ENCODE measurements around the gene INPP5D.

INPP5D gene

GRCh38 chr2:233022561-233022960 is 37.6 kb upstream of the INPP5D start:
- Histone ChIP-seq H3K9me3 (replicated peaks in 1 of 2; ENCODE audit: control insufficient read depth in 2 of 2, insufficient read depth in 1 of 2, low read depth in 1 of 2, low read length in 2 of 2) (no peaks in the 10 kb centered on the region), H3K36me3 (replicated peaks in 1 of 2; ENCODE audit: control insufficient read depth in 2 of 2, insufficient read depth in 2 of 2, low read length in 2 of 2) (no peaks in the 10 kb centered on the region), H2AK5ac (ENCODE audit: low read depth, low read length) (no peak overlapping the region), H3K18ac (ENCODE audit: low read length) (peak overlapping the region; percentile 8), H3K79me1 (ENCODE audit: low read depth, low read length) (no peaks in the 10 kb centered on the region), H4K8ac (ENCODE audit: low read depth, low read length) (no peak overlapping the region), H2BK12ac (ENCODE audit: low read length) (no peak overlapping the region), H2AFZ (ENCODE audit: low read length) (no peak overlapping the region), H3K14ac (ENCODE audit: low read length) (no peak overlapping the region), H3K23ac (ENCODE audit: low read depth, low read length, poor library complexity) (no peak overlapping the region), H2BK5ac (ENCODE audit: low read length) (no peak overlapping the region), H3K4me3 (ENCODE audit: low read length in 2 of 2) (no peak overlapping the region), H3K4ac (ENCODE audit: low read length) (no peak overlapping the region), H3K27me3 (ENCODE audit: control insufficient read depth in 3 of 3, insufficient read depth in 3 of 3, low read depth in 1 of 3, low read length in 3 of 3) (no peaks in the 10 kb centered on the region), H3K4me2 (ENCODE audit: insufficient read depth, low read length, poor library complexity, severe bottlenecking) (no peak overlapping the region), H3K4me1 (ENCODE audit: control insufficient read depth in 2 of 2, insufficient read depth in 1 of 2, low read depth in 1 of 2, low read length in 2 of 2) (no peaks in the 10 kb centered on the region), H3K27ac (replicated peaks; ENCODE audit: low read length) (no peak overlapping the region), H2BK15ac (ENCODE audit: low read length) (no peak overlapping the region), H3K9ac (ENCODE audit: low read depth, low read length, poor library complexity) (no peak overlapping the region), H2BK120ac (ENCODE audit: low read depth, low read length) (no peak overlapping the region), H4K91ac (ENCODE audit: low read depth, low read length, poor library complexity) (no peak overlapping the region)
- DNase-seq (ENCODE audit: low spot score) = no peak
- no CpG with 5 or more reads among the region's 8 CpGs for WGBS, 2 donors (ENCODE audit: extremely low coverage in 2 of 2, insufficient read length in 2 of 2, insufficient replicate concordance in 1 of 2)

DNA sequence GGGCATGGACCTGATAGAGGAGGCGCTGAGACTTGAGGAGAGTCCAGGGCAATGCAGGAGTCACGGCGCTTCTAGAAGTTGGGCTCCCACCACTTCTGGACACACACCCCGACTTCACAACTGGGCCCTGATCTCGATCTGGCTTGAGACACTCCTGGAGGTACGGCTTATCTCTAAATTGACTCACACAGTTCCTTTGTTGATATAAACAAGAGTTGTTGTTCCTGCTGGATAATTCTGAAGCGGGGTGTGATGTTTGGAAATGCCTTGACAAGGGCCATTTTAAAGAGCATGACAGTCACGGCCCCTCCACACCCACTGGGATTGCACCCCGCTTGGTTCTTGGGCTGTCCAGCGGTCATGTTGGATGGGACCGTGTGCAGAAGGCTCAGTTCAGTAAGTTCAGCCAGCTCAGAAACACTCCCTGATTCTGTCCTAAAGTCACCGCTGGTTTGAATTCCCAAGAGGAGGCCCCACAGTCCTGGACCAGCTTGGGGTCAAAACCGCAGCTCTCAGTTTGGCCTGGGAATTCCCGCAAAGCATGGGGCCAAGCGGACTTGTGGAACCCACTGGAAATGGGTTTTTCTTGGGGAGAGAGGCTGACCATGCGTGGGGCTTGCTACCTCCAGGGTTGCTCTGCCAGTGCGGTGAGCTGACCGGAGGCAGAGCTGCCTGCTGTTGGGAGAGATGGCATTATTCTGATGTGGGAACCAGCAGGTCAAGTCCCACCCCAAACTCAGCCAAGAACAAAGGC is 37.0 kb upstream of the INPP5D start:
- Histone ChIP-seq H3K18ac (ENCODE audit: low read length) (peak overlapping the region; percentile 8), H3K23ac (ENCODE audit: low read depth, low read length, poor library complexity) (no peak overlapping the region), H2AK5ac (ENCODE audit: low read depth, low read length) (no peak overlapping the region), H4K8ac (ENCODE audit: low read depth, low read length) (no peak overlapping the region), H2AFZ (ENCODE audit: low read length) (no peak overlapping the region), H2BK15ac (ENCODE audit: low read length) (no peak overlapping the region), H3K14ac (ENCODE audit: low read length) (no peak overlapping the region), H3K4me3 (ENCODE audit: low read length in 2 of 2) (no peak overlapping the region), H3K9me3 (replicated peaks in 1 of 2; ENCODE audit: control insufficient read depth in 2 of 2, insufficient read depth in 1 of 2, low read depth in 1 of 2, low read length in 2 of 2) (no peaks in the 10 kb centered on the region), H2BK120ac (ENCODE audit: low read depth, low read length) (no peak overlapping the region), H3K36me3 (replicated peaks in 1 of 2; ENCODE audit: control insufficient read depth in 2 of 2, insufficient read depth in 2 of 2, low read length in 2 of 2) (no peaks in the 10 kb centered on the region), H2BK12ac (ENCODE audit: low read length) (no peak overlapping the region), H4K91ac (ENCODE audit: low read depth, low read length, poor library complexity) (no peak overlapping the region), H3K9ac (ENCODE audit: low read depth, low read length, poor library complexity) (no peak overlapping the region), H2BK5ac (ENCODE audit: low read length) (no peak overlapping the region), H3K4me2 (ENCODE audit: insufficient read depth, low read length, poor library complexity, severe bottlenecking) (no peak overlapping the region), H3K27ac (replicated peaks; ENCODE audit: low read length) (no peak overlapping the region), H3K4me1 (ENCODE audit: control insufficient read depth in 2 of 2, insufficient read depth in 1 of 2, low read depth in 1 of 2, low read length in 2 of 2) (no peaks in the 10 kb centered on the region), H3K27me3 (ENCODE audit: control insufficient read depth in 3 of 3, insufficient read depth in 3 of 3, low read depth in 1 of 3, low read length in 3 of 3) (no peaks in the 10 kb centered on the region), H3K4ac (ENCODE audit: low read length) (no peak overlapping the region), H3K79me1 (ENCODE audit: low read depth, low read length) (no peaks in the 10 kb centered on the region)
- WGBS, 2 donors (ENCODE audit: extremely low coverage in 2 of 2, insufficient read length in 2 of 2, insufficient replicate concordance in 1 of 2) = no CpG with 5 or more reads among the region's 18 CpGs
- DNase-seq (ENCODE audit: low spot score) = no peak

GRCh38 chr2:233023761-233024410 is 36.3 kb upstream of the INPP5D start:
- no peaks in the 10 kb centered on the region for H3K4me1 ChIP-seq (ENCODE audit: control insufficient read depth in 2 of 2, insufficient read depth in 1 of 2, low read depth in 1 of 2, low read length in 2 of 2)
- H3K18ac ChIP-seq (ENCODE audit: low read length) = no peak overlapping the region
- no peak overlapping the region for H3K4ac ChIP-seq (ENCODE audit: low read length)
- no peak overlapping the region for H2BK120ac ChIP-seq (ENCODE audit: low read depth, low read length)
- H2BK5ac ChIP-seq (ENCODE audit: low read length) = no peak overlapping the region
- H3K27ac ChIP-seq (replicated peaks; ENCODE audit: low read length) = no peak overlapping the region
- H3K14ac ChIP-seq (ENCODE audit: low read length) = no peak overlapping the region
- no peaks in the 10 kb centered on the region for H3K27me3 ChIP-seq (ENCODE audit: control insufficient read depth in 3 of 3, insufficient read depth in 3 of 3, low read depth in 1 of 3, low read length in 3 of 3)
- H2BK15ac ChIP-seq (ENCODE audit: low read length) = peak overlapping the region; percentile 27
- H3K36me3 ChIP-seq (replicated peaks in 1 of 2; ENCODE audit: control insufficient read depth in 2 of 2, insufficient read depth in 2 of 2, low read length in 2 of 2) = no peaks in the 10 kb centered on the region
- no peak overlapping the region for H3K23ac ChIP-seq (ENCODE audit: low read depth, low read length, poor library complexity)
- no peak overlapping the region for H4K8ac ChIP-seq (ENCODE audit: low read depth, low read length)
- H2BK12ac ChIP-seq (ENCODE audit: low read length) = no peak overlapping the region
- H2AK5ac ChIP-seq (ENCODE audit: low read depth, low read length) = peak overlapping the region; percentile 79
- no peak overlapping the region for H3K4me3 ChIP-seq (ENCODE audit: low read length in 2 of 2)
- DNase-seq (ENCODE audit: low spot score) = no peak
- no peaks in the 10 kb centered on the region for H3K79me1 ChIP-seq (ENCODE audit: low read depth, low read length)
- H2AFZ ChIP-seq (ENCODE audit: low read length) = no peak overlapping the region
- H3K4me2 ChIP-seq (ENCODE audit: insufficient read depth, low read length, poor library complexity, severe bottlenecking) = no peak overlapping the region
- no peak overlapping the region for H3K9ac ChIP-seq (ENCODE audit: low read depth, low read length, poor library complexity)
- no peaks in the 10 kb centered on the region for H3K9me3 ChIP-seq (replicated peaks in 1 of 2; ENCODE audit: control insufficient read depth in 2 of 2, insufficient read depth in 1 of 2, low read depth in 1 of 2, low read length in 2 of 2)
- H4K91ac ChIP-seq (ENCODE audit: low read depth, low read length, poor library complexity) = no peak overlapping the region
- WGBS, 2 donors (ENCODE audit: extremely low coverage in 2 of 2, insufficient read length in 2 of 2, insufficient replicate concordance in 1 of 2) = no CpG with 5 or more reads among the region's 14 CpGs

- Histone ChIP-seq H3K27me3 (ENCODE audit: control insufficient read depth in 3 of 3, insufficient read depth in 3 of 3, low read depth in 1 of 3, low read length in 3 of 3) (no peaks in the 10 kb centered on the region), H2BK5ac (ENCODE audit: low read length) (no peak overlapping the region), H2AK5ac (ENCODE audit: low read depth, low read length) (no peak overlapping the region), H3K18ac (ENCODE audit: low read length) (no peak overlapping the region), H4K91ac (ENCODE audit: low read depth, low read length, poor library complexity) (no peak overlapping the region), H3K36me3 (replicated peaks in 1 of 2; ENCODE audit: control insufficient read depth in 2 of 2, insufficient read depth in 2 of 2, low read length in 2 of 2) (no peaks in the 10 kb centered on the region), H3K9ac (ENCODE audit: low read depth, low read length, poor library complexity) (no peak overlapping the region), H4K8ac (ENCODE audit: low read depth, low read length) (no peak overlapping the region), H3K23ac (ENCODE audit: low read depth, low read length, poor library complexity) (no peak overlapping the region), H3K4me1 (ENCODE audit: control insufficient read depth in 2 of 2, insufficient read depth in 1 of 2, low read depth in 1 of 2, low read length in 2 of 2) (no peaks in the 10 kb centered on the region), H3K79me1 (ENCODE audit: low read depth, low read length) (no peaks in the 10 kb centered on the region), H2BK15ac (ENCODE audit: low read length) (no peak overlapping the region), H3K9me3 (replicated peaks in 1 of 2; ENCODE audit: control insufficient read depth in 2 of 2, insufficient read depth in 1 of 2, low read depth in 1 of 2, low read length in 2 of 2) (no peaks in the 10 kb centered on the region), H3K4ac (ENCODE audit: low read length) (no peak overlapping the region), H2BK120ac (ENCODE audit: low read depth, low read length) (no peak overlapping the region), H3K14ac (ENCODE audit: low read length) (no peak overlapping the region), H3K27ac (replicated peaks; ENCODE audit: low read length) (no peak overlapping the region), H2AFZ (ENCODE audit: low read length) (no peak overlapping the region), H3K4me2 (ENCODE audit: insufficient read depth, low read length, poor library complexity, severe bottlenecking) (no peak overlapping the region), H3K4me3 (ENCODE audit: low read length in 2 of 2) (no peak overlapping the region), H2BK12ac (ENCODE audit: low read length) (no peak overlapping the region)
- no CpG with 5 or more reads among the region's 7 CpGs for WGBS, 2 donors (ENCODE audit: extremely low coverage in 2 of 2, insufficient read length in 2 of 2, insufficient replicate concordance in 1 of 2)
- no peak for DNase-seq (ENCODE audit: low spot score)
These were observed 34.4 kb upstream of the INPP5D start for GRCh38 chr2:233025706-233026105.

Data from neuronal stem cell (in vitro differentiated cells).